ENCODE measurements around the gene CPLANE1.

DNA sequence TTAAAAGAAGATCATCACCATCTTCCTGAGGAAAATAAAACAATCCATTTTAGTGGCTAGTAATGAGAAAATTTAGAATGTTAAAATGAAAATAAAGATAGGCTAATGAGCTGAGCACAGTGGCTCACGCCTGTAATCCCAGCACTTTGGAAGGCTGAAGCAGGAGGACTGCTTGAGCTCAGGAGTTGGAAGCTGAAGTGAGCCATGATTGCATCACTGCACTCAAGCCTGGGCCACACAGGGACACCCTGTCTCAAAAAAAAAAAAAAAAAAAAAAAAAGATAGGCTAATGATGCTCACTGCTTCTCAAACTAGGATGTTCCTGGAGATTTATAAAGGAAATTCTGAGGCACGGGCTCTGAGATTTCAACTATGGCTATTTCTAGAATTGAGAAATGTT lies 50.3 kb downstream of the CPLANE1 start:
- TF ChIP-seq, protein P1, sequence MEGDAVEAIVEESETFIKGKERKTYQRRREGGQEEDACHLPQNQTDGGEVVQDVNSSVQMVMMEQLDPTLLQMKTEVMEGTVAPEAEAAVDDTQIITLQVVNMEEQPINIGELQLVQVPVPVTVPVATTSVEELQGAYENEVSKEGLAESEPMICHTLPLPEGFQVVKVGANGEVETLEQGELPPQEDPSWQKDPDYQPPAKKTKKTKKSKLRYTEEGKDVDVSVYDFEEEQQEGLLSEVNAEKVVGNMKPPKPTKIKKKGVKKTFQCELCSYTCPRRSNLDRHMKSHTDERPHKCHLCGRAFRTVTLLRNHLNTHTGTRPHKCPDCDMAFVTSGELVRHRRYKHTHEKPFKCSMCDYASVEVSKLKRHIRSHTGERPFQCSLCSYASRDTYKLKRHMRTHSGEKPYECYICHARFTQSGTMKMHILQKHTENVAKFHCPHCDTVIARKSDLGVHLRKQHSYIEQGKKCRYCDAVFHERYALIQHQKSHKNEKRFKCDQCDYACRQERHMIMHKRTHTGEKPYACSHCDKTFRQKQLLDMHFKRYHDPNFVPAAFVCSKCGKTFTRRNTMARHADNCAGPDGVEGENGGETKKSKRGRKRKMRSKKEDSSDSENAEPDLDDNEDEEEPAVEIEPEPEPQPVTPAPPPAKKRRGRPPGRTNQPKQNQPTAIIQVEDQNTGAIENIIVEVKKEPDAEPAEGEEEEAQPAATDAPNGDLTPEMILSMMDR (IDR thresholded peaks at IDR 0.05; ENCODE audit: low read depth, low read length): no peak
- no peak for TF ChIP-seq POLR2A (IDR thresholded peaks at IDR 0.05; ENCODE audit: extremely low read depth, insufficient read length)
